GM12878 (cell line): ENCODE results near the gene BTF3. TPM values are rescaled to one million over a fixed set of nuclear protein-coding genes. Genes with fewer than 3 reads are reported as not detected.

ENCODE experiments used
- ATAC-seq: fragments of 200-7000 bp; cut with Tn5 transposase; 3 replicates; pipeline ENCODE4 v1.9.1; 2020; ENCODE audit warnings: mild to moderate bottlenecking, moderate library complexity
- BruUV-seq: library from RNA; stranded (reverse); fragments of 400-500 nt; replicated peaks from 2 replicates; lab custom pipeline; 2021; lab: Mats Ljungman, UMichigan
- CTCF ChIA-PET: fragments of 300-600 bp; sonication (Branson Sonifier 250); formaldehyde crosslinking; extraction: SDS; loops from one replicate; lab custom pipeline; 2021; ENCODE audit warnings: inconsistent platforms; lab: Yijun Ruan, JAX
- POLR2A ChIA-PET: fragments of 350-600 bp; formaldehyde crosslinking; extraction: SDS; loops from one replicate; lab custom pipeline; 2021; ENCODE audit warnings: inconsistent platforms; lab: Charles Lee
- RAD21 ChIA-PET: fragments of 300-600 bp; sonication (Branson Sonifier 250); formaldehyde crosslinking; loops from one replicate; lab custom pipeline; 2023; ENCODE audit warnings: antibody characterized with exemption; ENCODE audit not compliant: unreplicated experiment; lab: Charles Lee
- SMC1A ChIA-PET: fragments of 300-600 bp; sonication (Branson Sonifier 250); formaldehyde crosslinking; loops from one replicate; lab custom pipeline; 2023; ENCODE audit not compliant: unreplicated experiment, uncharacterized antibody; lab: Charles Lee
- DNase-seq: peaks from one replicate; pipeline ENCODE4 v3.0.0-alpha.2; 2011; ENCODE audit warnings: low read depth, low spot score
- FAIRE-seq: peaks from 3 replicates; lab custom pipeline; 2011; peaks lifted over from hg19 to GRCh38; lab: Jason Lieb, UNC
- H2AFZ ChIP-seq: 2 replicates; pipeline ENCODE4 v1.6.0; 2011; ENCODE audit warnings: low read depth, low read length, control low read depth; ENCODE audit not compliant: control insufficient read depth
- H3K27ac ChIP-seq: 2 replicates; pipeline ENCODE4 v1.5.1; 2011; ENCODE audit warnings: control low read depth; ENCODE audit not compliant: control insufficient read depth, insufficient read depth
- H3K27me3 ChIP-seq, 2 experiments: replicated peaks in 1 of 2; 2 replicates each; pipeline versions ENCODE4 v1.6.0 to v1.6.1; 2011; ENCODE audit warnings: low read length in 1 of 2; ENCODE audit not compliant: control insufficient read depth in 2 of 2, insufficient read depth in 2 of 2
- H3K36me3 ChIP-seq, 2 experiments: 2 replicates each; pipeline ENCODE4 v1.5.1; 2011; ENCODE audit warnings: low read length in 1 of 2; ENCODE audit not compliant: control insufficient read depth in 2 of 2, insufficient read depth in 2 of 2
- H3K4me1 ChIP-seq: 2 replicates; pipeline ENCODE4 v1.6.1; 2011; ENCODE audit warnings: mild to moderate bottlenecking, low read length, moderate library complexity, mixed read lengths; ENCODE audit not compliant: control insufficient read depth, insufficient read depth
- H3K4me2 ChIP-seq: 2 replicates; pipeline ENCODE4 v1.6.0; 2011; ENCODE audit warnings: control low read depth; ENCODE audit not compliant: control insufficient read depth, insufficient read depth
- H3K4me3 ChIP-seq: fragments of 200-600 bp; sonication (generic); 2 replicates; pipeline ENCODE4 v1.5.1; 2016
- H3K79me2 ChIP-seq: 2 replicates; pipeline ENCODE4 v1.6.0; 2011; ENCODE audit warnings: low read length; ENCODE audit not compliant: control insufficient read depth, insufficient read depth
- H3K9ac ChIP-seq: 2 replicates; pipeline ENCODE4 v1.8.0; 2011; ENCODE audit warnings: low read length, control low read depth, mixed read lengths; ENCODE audit not compliant: control insufficient read depth, insufficient read depth
- H3K9me3 ChIP-seq: replicated peaks from 3 replicates; pipeline ENCODE4 v1.5.1; 2011; ENCODE audit warnings: mild to moderate bottlenecking, low read length; ENCODE audit not compliant: control insufficient read depth, insufficient read depth
- H4K20me1 ChIP-seq: 2 replicates; pipeline ENCODE4 v1.6.0; 2011; ENCODE audit not compliant: control insufficient read depth, insufficient read depth
- CBX5 ChIP-seq: sonication (generic); IDR thresholded peaks from 2 replicates; pipeline ENCODE4 v1.6.1; 2016; ENCODE audit warnings: low read depth, moderate library complexity, mild to moderate bottlenecking, inconsistent platforms
- E4F1 ChIP-seq: fragments of 450-650 bp; IDR thresholded peaks from 2 replicates; pipeline ENCODE4 v1.6.1; 2018; ENCODE audit warnings: borderline replicate concordance, mild to moderate bottlenecking; ENCODE audit not compliant: partially characterized antibody
- EZH2 ChIP-seq: IDR thresholded peaks from 2 replicates; pipeline ENCODE4 v1.6.1; 2012; ENCODE audit warnings: low read depth, mild to moderate bottlenecking, control low read depth, inconsistent platforms, low read length, borderline replicate concordance; ENCODE audit not compliant: control insufficient read depth
- FOS ChIP-seq: IDR thresholded peaks from 3 replicates; pipeline ENCODE4 v1.6.1; 2011; ENCODE audit warnings: borderline replicate concordance; ENCODE audit not compliant: insufficient read length; ENCODE audit errors: extremely low read depth
- JUNB ChIP-seq: IDR thresholded peaks from 2 replicates; pipeline ENCODE4 v1.6.1; 2016; ENCODE audit warnings: antibody characterized with exemption, mild to moderate bottlenecking
- KDM1A ChIP-seq: fragments of 200-600 bp; sonication (generic); IDR thresholded peaks from 2 replicates; pipeline ENCODE4 v1.6.1; 2016; ENCODE audit warnings: borderline replicate concordance
- MYB ChIP-seq: fragments of 150-350 bp; IDR thresholded peaks from 2 replicates; pipeline ENCODE4 v1.6.1; 2014; ENCODE audit warnings: mild to moderate bottlenecking, low read depth, low read length, borderline replicate concordance
- RB1 ChIP-seq: fragments of 450-650 bp; formaldehyde crosslinking; IDR thresholded peaks from 2 replicates; pipeline ENCODE4 v1.6.1; 2017; ENCODE audit warnings: mild to moderate bottlenecking, borderline replicate concordance
- SMAD1 ChIP-seq: fragments of 450-650 bp; IDR thresholded peaks from 2 replicates; pipeline ENCODE4 v1.6.1; 2018; ENCODE audit warnings: mild to moderate bottlenecking, low read depth; ENCODE audit not compliant: partially characterized antibody
- YBX1 ChIP-seq: fragments of 450-650 bp; IDR thresholded peaks from 2 replicates; pipeline ENCODE4 v1.6.1; 2016; ENCODE audit warnings: antibody characterized with exemption
- WGBS: methylation state at CpG from one replicate; pipeline ENCODE4 v1.1.6; 2016; ENCODE audit warnings: low lambda C conversion rate; ENCODE audit not compliant: insufficient replicate concordance, insufficient coverage; ENCODE audit errors: missing lambda C conversion rate; 5-methylcytosine and 5-hydroxymethylcytosine counted together
- in situ Hi-C: fragments of 300-500 bp; cut with MboI; formaldehyde crosslinking; loops from 9 replicates; pipeline ENCODE4 v1.14.3; 2018; ENCODE audit warnings: mixed read lengths
- intact Hi-C: fragments of 100-400 bp; cut with micrococcal nuclease; formaldehyde crosslinking; loops from one replicate; pipeline ENCODE4 v1.14.2; 2022; ENCODE audit not compliant: unreplicated experiment
- polyA plus RNA-seq, 11 experiments: library from polyadenylated mRNA; depleted of rRNA in 4 of 11; unstranded in 6 of 11; stranded (reverse) in 5 of 11; fragments of >200 nt; fragmentation: Nextera tagmentation in 4 of 11; fragmentation: Illumina TruSeq in 1 of 11; extraction: Ambion mirVana in 4 of 11; extraction: Trizol in 1 of 11; gene quantifications; 1 replicate in 1 of 11; 2 replicates in 10 of 11; pipeline versions ENCODE4 v1.2.1 to v1.2.3, GENCODE V29; 2011 to 2016; ENCODE audit warnings: inconsistent platforms in 2 of 11, missing spikeins in 2 of 11, low read depth in 1 of 11
- total RNA-seq, 4 experiments: library from RNA; depleted of rRNA in 3 of 4; stranded (reverse); fragments of >200 nt in 3 of 4; fragmentation: Illumina TruSeq in 1 of 4; extraction: Trizol in 1 of 4; gene quantifications; 2 replicates each; pipeline versions ENCODE4 v1.2.1 to v1.2.3, GENCODE V29; 2013 to 2021
- TF ChIP-seq, protein P1 (sequence below): fragments of 150-350 bp; IDR thresholded peaks from 2 replicates; pipeline ENCODE4 v1.6.1; 2016; ENCODE audit warnings: low read depth, low read length
- TF ChIP-seq, protein P2 (sequence below): IDR thresholded peaks from 2 replicates; pipeline ENCODE4 v1.6.1; 2012; ENCODE audit warnings: low read depth, low read length, improper control_type of control experiment
- TF ChIP-seq, protein P3 (sequence below): fragments of 450-650 bp; formaldehyde crosslinking; IDR thresholded peaks from 2 replicates; pipeline ENCODE4 v1.4.0; 2020; ENCODE audit warnings: mild to moderate bottlenecking, moderate library complexity

Gene BTF3
- total and polyA plus RNA-seq, 10 of the 15 experiments (the other 5 are each of a cell fraction or from before 2014, with no cell fraction given), result 492 to 1,650 (median 904) TPM

DNA sequence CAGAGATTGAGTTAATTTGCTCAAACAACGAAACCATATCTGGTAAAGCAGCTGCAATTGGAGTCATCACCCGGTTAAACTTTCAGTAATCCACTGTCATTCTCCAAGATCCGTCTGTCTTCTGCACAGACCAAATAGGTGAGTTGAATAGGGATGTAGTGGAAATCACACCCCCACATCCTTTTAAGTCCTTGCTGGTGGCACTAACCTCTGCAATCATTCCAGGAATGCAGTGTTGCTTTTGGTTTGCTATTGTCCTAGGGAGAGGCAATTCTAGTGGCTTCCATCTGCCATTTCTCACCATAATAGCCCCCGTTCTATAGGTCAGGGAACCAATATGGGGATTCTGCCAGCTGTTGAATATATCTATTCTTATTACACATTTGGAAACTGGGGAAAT, 14.6 kb upstream of the BTF3 start:
- no peak for DNase-seq
- ChIA-PET POLR2A (no interaction called here), RAD21 (no interaction called here), SMC1A (no interaction called here), CTCF (no interaction called here)
- no peaks in the 10 kb centered on the region for H3K36me3 ChIP-seq
- intact Hi-C loops (no loop called here), in situ Hi-C loops (no loop called here)
- H2AFZ ChIP-seq, result no peak overlapping the region
- H3K27ac ChIP-seq, result no peak overlapping the region
- no peak overlapping the region for H3K4me2 ChIP-seq
- H3K4me1 ChIP-seq, result no peaks in the 10 kb centered on the region
- H3K9me3 ChIP-seq, result no peaks in the 10 kb centered on the region
- WGBS, result 56% methylated on average over 4 of the region's 4 CpGs
- no peak overlapping the region for H3K4me3 ChIP-seq
- FAIRE-seq, result no peak
- no TSS peak for BruUV-seq
- H3K9ac ChIP-seq, result no peak overlapping the region
- H3K79me2 ChIP-seq, result no peaks in the 10 kb centered on the region
- ATAC-seq, result no peak
- no peaks in the 10 kb centered on the region for H4K20me1 ChIP-seq
- peaks cover 0 to 2% of the 10 kb centered on the region in 2 experiments; a peak in 2 of 4 replicates for H3K27me3 ChIP-seq
- TF ChIP-seq CBX5 (no peak), FOS (no peak), JUNB (no peak), RB1 (no peak), SMAD1 (no peak), EZH2 (no peak), YBX1 (no peak), E4F1 (no peak), KDM1A (no peak), MYB (no peak)
- TF ChIP-seq, protein P1, sequence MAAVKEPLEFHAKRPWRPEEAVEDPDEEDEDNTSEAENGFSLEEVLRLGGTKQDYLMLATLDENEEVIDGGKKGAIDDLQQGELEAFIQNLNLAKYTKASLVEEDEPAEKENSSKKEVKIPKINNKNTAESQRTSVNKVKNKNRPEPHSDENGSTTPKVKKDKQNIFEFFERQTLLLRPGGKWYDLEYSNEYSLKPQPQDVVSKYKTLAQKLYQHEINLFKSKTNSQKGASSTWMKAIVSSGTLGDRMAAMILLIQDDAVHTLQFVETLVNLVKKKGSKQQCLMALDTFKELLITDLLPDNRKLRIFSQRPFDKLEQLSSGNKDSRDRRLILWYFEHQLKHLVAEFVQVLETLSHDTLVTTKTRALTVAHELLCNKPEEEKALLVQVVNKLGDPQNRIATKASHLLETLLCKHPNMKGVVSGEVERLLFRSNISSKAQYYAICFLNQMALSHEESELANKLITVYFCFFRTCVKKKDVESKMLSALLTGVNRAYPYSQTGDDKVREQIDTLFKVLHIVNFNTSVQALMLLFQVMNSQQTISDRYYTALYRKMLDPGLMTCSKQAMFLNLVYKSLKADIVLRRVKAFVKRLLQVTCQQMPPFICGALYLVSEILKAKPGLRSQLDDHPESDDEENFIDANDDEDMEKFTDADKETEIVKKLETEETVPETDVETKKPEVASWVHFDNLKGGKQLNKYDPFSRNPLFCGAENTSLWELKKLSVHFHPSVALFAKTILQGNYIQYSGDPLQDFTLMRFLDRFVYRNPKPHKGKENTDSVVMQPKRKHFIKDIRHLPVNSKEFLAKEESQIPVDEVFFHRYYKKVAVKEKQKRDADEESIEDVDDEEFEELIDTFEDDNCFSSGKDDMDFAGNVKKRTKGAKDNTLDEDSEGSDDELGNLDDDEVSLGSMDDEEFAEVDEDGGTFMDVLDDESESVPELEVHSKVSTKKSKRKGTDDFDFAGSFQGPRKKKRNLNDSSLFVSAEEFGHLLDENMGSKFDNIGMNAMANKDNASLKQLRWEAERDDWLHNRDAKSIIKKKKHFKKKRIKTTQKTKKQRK, result no peak
- TF ChIP-seq, protein P2, sequence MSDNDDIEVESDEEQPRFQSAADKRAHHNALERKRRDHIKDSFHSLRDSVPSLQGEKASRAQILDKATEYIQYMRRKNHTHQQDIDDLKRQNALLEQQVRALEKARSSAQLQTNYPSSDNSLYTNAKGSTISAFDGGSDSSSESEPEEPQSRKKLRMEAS, result no peak
- TF ChIP-seq, protein P3, sequence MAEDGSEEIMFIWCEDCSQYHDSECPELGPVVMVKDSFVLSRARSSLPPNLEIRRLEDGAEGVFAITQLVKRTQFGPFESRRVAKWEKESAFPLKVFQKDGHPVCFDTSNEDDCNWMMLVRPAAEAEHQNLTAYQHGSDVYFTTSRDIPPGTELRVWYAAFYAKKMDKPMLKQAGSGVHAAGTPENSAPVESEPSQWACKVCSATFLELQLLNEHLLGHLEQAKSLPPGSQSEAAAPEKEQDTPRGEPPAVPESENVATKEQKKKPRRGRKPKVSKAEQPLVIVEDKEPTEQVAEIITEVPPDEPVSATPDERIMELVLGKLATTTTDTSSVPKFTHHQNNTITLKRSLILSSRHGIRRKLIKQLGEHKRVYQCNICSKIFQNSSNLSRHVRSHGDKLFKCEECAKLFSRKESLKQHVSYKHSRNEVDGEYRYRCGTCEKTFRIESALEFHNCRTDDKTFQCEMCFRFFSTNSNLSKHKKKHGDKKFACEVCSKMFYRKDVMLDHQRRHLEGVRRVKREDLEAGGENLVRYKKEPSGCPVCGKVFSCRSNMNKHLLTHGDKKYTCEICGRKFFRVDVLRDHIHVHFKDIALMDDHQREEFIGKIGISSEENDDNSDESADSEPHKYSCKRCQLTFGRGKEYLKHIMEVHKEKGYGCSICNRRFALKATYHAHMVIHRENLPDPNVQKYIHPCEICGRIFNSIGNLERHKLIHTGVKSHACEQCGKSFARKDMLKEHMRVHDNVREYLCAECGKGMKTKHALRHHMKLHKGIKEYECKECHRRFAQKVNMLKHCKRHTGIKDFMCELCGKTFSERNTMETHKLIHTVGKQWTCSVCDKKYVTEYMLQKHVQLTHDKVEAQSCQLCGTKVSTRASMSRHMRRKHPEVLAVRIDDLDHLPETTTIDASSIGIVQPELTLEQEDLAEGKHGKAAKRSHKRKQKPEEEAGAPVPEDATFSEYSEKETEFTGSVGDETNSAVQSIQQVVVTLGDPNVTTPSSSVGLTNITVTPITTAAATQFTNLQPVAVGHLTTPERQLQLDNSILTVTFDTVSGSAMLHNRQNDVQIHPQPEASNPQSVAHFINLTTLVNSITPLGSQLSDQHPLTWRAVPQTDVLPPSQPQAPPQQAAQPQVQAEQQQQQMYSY (CRISPR knock-in tag), result no peak
